GM18502 (cell line): ENCODE measurements around the gene PRDM5.
"Not testable (repeated sequence)": the region's sequence is repeated elsewhere in the genome, so short reads cannot be mapped to it uniquely, and the experiment has no call there.

Source experiments
- ATAC-seq: cut with Tn5 transposase; IDR thresholded peaks from one replicate; pipeline ENCODE4 v1.9.1; 2021; ENCODE audit warnings: mild to moderate bottlenecking; ENCODE audit not compliant: unreplicated experiment, poor library complexity

The PRDM5 gene

GRCh38 chr4:120672558-120673147, 249.9 kb downstream of the PRDM5 start:
- no peak for ATAC-seq

DNA sequence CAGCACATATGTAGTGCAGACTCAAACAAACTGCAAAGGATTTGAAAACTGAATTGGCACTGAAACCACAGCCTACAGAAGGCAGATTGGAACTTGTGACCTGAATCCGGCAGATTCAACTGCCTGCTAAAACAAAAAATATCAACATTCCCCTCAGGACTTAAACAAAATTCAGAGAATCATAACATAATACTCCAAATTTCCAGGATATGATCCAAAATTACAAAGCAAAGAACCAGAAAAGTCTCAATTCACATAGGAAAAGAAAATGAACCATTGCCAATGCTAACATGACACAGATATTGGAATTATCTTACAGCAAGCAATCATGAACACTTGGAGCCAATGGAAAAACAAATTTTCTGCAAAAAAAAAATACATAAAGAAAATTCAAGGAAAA, 250.4 kb downstream of the PRDM5 start:
- no peak for ATAC-seq

GRCh38 chr4:120671538-120671937, 251.0 kb downstream of the PRDM5 start:
- no peak for ATAC-seq

DNA sequence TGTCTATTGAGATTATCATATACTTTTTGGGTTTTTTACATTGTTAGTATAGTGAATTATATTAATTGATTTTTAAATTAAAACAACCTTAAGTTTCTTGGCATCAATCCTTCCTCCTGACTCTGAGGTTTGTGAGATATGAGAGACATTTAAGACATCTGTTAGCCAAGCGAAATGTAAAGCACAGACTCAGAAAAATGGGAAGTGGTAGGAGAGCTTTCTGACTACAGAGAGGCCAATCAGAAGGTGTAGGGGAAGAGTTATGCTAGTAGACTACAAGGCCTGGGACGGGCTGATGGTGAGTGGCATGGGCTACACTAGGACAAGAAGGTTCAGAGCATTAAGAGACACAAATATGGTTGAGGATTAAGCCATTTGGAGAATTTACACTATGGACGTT, 255.4 kb downstream of the PRDM5 start:
- no peak for ATAC-seq

GRCh38 chr4:120664851-120665250, 257.7 kb downstream of the PRDM5 start:
- ATAC-seq, result no peak

DNA sequence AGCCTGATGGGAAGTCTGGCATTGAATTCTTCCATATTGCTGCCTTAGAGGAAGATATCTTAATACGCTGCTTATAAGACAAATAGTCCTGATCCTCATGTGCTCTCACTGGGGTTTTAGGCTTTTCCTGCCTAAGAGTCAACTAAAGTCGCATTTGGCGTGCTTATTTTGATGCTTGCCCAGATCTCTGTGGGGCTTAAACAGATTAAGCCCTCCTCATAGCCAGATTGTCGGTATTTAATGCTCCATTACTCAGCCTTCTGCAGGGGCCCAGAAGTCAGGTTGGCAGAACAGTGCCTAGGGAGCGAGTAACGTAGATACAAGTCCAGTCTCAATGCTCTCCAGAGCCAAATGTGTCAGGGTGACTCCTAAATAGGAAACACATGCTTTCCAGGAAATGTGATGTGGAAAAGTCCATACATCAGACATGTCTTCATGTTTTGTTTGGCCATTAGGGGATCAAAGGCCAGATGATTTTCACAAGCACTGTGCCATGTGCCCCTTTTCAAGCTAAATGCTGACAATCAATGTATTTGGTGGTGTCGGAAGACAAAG, 262.8 kb downstream of the PRDM5 start:
- ATAC-seq, result no peak

GRCh38 chr4:120658772-120659171, 263.8 kb downstream of the PRDM5 start:
- no peak for ATAC-seq

GRCh38 chr4:120653804-120654573, 268.5 kb downstream of the PRDM5 start:
- no peak for ATAC-seq

- not testable (repeated sequence) for ATAC-seq
Measured at GRCh38 chr4:120648336-120648735, 274.2 kb downstream of the PRDM5 start.
